Measurements from ENCODE around the gene NFKBIB. TPM values are rescaled to one million over a fixed set of nuclear protein-coding genes. Genes with fewer than 3 reads are reported as not detected.

The NFKBIB gene
- total RNA-seq, 4 donors from 2014 or later: 24.1 to 39.4 (median 35.8) TPM

DNA sequence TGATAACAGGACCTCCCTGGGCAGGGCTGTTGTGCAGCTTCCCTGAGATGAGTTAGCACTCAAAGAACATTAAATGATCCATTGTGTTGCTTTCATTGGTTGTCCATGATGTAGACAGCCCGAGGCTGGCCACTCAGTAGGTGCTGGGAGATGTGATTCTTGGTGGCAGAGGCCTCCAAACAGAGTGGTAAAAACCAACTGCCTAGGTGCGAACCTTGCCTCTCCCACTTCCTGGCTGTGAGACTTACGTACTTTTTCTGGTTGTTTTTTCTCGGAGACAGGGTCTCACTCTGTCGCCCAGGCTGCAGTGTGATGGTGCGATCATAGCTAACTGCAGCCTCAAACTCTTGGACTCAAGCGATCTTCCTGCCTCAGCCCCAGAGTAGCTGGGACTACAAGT is 24.6 kb downstream of the NFKBIB start:
- TF ChIP-seq EP300 (IDR thresholded peaks at IDR 0.05): no peak
- Histone ChIP-seq H3K36me3 (peaks cover 10 to 57% (median 36%) of the 10 kb centered on the region in 4 donors), H3K9me3 (no peaks in the 10 kb centered on the region), H3K27me3 (no peaks in the 10 kb centered on the region), H3K4me1 (peaks cover 3 to 7% (median 5%) of the 10 kb centered on the region in 4 donors), H3K27ac (replicated peaks in 1 of 4) (no peak overlapping the region), H3K4me3 (no peak overlapping the region)
- DNase-seq (ENCODE audit: extremely low spot score): no peak
- intact Hi-C loops (cut with DNase I): loop anchor here (10.0 kb wide), 1 partner anchor 380 kb away; no protein-coding TSS in a partner anchor
- WGBS: 89% methylated on average over 7 of the region's 7 CpGs

DNA sequence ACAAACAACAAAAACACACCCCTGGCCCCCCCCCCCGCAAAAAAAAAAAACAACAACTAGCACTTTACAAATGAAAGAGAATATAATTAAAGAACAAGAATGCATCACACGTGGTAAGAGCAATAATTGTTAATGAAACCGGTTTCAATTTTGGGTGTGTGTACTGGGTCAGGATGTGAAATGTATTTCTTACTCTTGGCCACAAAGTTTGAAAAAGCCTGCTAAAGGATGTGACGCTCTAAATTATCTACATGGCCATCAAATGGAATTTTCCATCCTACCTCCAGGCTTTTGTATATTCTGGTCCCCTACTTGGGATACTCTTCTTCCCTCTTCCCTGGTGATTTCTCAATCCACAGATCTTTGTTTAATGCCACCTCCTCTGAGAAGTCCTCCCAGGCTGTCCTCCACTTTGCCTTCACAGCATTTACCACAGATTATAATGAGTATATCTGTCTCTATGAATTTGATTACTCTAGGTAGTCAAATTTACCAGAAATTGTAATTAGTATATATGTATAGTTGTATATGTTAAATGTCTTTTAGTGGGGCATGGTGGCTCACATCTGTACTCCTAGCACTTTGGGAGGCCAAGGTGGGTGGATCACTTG is 28.7 kb downstream of the NFKBIB start:
- no peak for DNase-seq (ENCODE audit: extremely low spot score)
- Histone ChIP-seq H3K27me3 (no peaks in the 10 kb centered on the region), H3K9me3 (no peaks in the 10 kb centered on the region), H3K4me1 (peaks cover 27 to 31% (median 30%) of the 10 kb centered on the region in 4 donors), H3K36me3 (peaks cover 16 to 47% (median 34%) of the 10 kb centered on the region in 4 donors), H3K27ac (replicated peaks in 1 of 4) (no peak overlapping the region), H3K4me3 (no peak overlapping the region)
- TF ChIP-seq, protein P1, sequence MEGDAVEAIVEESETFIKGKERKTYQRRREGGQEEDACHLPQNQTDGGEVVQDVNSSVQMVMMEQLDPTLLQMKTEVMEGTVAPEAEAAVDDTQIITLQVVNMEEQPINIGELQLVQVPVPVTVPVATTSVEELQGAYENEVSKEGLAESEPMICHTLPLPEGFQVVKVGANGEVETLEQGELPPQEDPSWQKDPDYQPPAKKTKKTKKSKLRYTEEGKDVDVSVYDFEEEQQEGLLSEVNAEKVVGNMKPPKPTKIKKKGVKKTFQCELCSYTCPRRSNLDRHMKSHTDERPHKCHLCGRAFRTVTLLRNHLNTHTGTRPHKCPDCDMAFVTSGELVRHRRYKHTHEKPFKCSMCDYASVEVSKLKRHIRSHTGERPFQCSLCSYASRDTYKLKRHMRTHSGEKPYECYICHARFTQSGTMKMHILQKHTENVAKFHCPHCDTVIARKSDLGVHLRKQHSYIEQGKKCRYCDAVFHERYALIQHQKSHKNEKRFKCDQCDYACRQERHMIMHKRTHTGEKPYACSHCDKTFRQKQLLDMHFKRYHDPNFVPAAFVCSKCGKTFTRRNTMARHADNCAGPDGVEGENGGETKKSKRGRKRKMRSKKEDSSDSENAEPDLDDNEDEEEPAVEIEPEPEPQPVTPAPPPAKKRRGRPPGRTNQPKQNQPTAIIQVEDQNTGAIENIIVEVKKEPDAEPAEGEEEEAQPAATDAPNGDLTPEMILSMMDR (IDR thresholded peaks at IDR 0.05): no peak
- no peak for TF ChIP-seq EP300 (IDR thresholded peaks at IDR 0.05)
- intact Hi-C loops (cut with DNase I): loop anchor here (10.0 kb wide), 1 partner anchor 384 kb away; no protein-coding TSS in a partner anchor
- 83% methylated on average over 4 of the region's 4 CpGs for WGBS

DNA sequence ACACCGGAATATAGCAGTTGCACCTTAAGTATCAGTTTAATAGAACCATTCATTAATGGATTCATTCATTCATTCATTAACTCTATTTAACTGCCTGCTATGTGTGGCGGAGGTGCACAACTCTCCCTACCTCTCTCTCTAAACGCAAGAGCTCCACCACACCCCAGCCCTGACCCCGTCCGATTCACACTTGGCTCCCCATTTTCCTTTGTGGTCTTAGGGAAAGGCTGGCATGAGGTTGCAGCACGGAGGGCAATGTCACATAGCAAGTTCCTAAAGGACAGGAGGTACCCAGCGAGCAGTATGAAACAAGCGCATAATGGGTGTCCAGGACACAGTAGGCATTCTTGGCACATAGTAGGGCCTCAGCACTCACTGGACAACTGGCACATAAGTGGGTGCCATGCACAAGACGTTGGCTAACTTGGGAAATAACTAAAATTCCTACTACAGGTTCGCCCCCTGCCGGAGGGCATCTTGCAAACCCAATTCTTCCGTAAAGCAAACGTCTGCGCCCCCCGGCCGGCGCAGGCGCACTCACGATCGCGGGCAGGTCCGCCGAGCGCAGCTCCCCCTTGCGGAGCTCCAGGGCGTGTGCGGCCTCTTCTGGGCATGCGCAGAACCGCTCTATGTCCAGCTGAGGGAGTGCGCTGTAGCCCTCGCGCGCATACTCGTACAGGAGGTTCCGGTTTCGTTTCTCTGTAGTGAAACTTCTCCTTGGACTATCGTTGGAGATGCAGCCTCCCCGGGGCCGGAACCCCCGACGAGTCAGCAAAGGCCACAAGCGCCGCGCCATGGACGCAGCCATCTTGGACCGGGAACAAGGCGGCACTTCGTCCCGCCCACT is 30.4 kb downstream of the NFKBIB start, which contains the start of gene SARS2:
TSS of gene SARS2 (minus strand) at position 835 of the 847 bp plus-strand sequence. CDS start at position 808, 27 bp downstream.
- DNase-seq (ENCODE audit: extremely low spot score): peak; percentile 99
- Histone ChIP-seq H3K9me3 (no peaks in the 10 kb centered on the region), H3K27ac (replicated peaks in 1 of 4) (peak within 1 kb of the TSS; percentile 85 to 90 (median 88)), H3K36me3 (peaks cover 12 to 47% (median 23%) of the 10 kb centered on the region in 4 donors), H3K27me3 (no peaks in the 10 kb centered on the region), H3K4me1 (peaks cover 29 to 33% (median 31%) of the 10 kb centered on the region in 4 donors), H3K4me3 (peak within 1 kb of the TSS; percentile 65 to 75 (median 68))
- TF ChIP-seq EP300 (IDR thresholded peaks at IDR 0.05) (no peak), POLR2A (IDR thresholded peaks at IDR 0.05; ENCODE audit: low read depth) (no peak), POLR2AphosphoS5 (IDR thresholded peaks at IDR 0.05) (peak in 1 of 2 donors; percentile 86)
- TF ChIP-seq, protein P1 (IDR thresholded peaks at IDR 0.05): peak in 2 of 3 experiments; percentile 100
- intact Hi-C loops (cut with DNase I): loop anchor here (5.0 to 10.0 kb wide), 3 partner anchors 305 to 528 kb away; partner anchors contain the start of gene FAM98C
- 5% methylated on average over 30 of the region's 49 CpGs for WGBS

DNA sequence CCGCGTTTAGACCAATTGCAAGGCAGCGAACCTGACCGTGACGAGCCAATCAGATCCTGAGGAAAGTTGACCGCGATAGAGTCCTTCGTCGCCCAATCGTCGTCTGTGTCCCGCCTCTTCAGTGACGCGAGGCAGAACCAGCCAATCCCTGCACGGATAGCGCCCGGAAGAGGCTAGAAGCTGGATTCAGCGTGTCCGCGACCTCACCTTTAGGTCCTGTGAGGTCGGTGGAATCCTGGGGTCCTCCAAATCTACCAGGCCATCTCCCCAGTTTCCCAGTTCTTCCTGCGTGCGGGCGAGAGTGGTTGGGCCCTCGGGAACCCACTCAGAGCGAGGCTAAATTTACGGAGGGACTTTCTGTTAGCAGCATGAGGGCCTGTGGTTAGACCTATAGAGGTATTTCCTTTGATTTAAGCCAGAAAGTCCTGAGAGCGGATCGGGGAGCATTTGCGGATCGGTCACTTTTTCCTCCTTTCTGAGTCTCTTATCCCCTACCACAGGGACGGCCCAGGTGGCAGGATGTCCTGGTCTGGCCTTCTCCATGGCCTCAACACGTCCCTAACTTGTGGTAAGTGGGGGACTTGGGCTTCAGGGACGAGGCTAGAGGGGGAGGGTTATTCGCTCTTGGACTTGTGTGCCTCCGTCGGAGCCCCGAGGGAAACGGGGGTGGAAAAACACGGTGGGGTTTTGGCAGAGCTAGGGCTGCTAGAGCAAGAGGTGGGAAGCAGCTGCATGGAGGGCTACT is 31.2 kb downstream of the NFKBIB start, which contains the start of gene MRPS12:
TSS of gene MRPS12 (plus strand) at position 169 of the 745 bp plus-strand sequence. CDS start at position 520, 351 bp downstream.
- WGBS: under 1% methylated on average over 21 of the region's 40 CpGs
- intact Hi-C loops (cut with DNase I): loop anchor here (5.0 to 10.0 kb wide), 2 partner anchors 306 to 529 kb away; partner anchors contain the start of gene FAM98C

More for the DNA sequence above, 31.2 kb downstream of the NFKBIB start, which contains the start of gene MRPS12:
- no peaks in the 10 kb centered on the region for H3K9me3 ChIP-seq
- DNase-seq (ENCODE audit: extremely low spot score): peak; percentile 100
- H3K4me3 ChIP-seq: peak within 1 kb of the TSS; percentile 65 to 75 (median 68)
- H3K4me1 ChIP-seq: peaks cover 29 to 33% (median 31%) of the 10 kb centered on the region in 4 donors
- peak; percentile 43 to 87 for TF ChIP-seq POLR2AphosphoS5 (IDR thresholded peaks at IDR 0.05)
- TF ChIP-seq, protein P1 (IDR thresholded peaks at IDR 0.05): no peak
- no peak for TF ChIP-seq EP300 (IDR thresholded peaks at IDR 0.05)
- TF ChIP-seq POLR2A (IDR thresholded peaks at IDR 0.05; ENCODE audit: low read depth): no peak
- no peaks in the 10 kb centered on the region for H3K27me3 ChIP-seq
- peak within 1 kb of the TSS; percentile 85 to 90 (median 88) for H3K27ac ChIP-seq (replicated peaks in 1 of 4)
- H3K36me3 ChIP-seq: peaks cover 6 to 42% (median 15%) of the 10 kb centered on the region in 4 donors
